ENCODE results near the gene MAP3K7CL. TPM values are rescaled to one million over a fixed set of nuclear protein-coding genes. Genes with fewer than 3 reads are reported as not detected.

MAP3K7CL gene
- total and polyA plus RNA-seq, 2 of the 8 experiments (the other 6 are each of a cell fraction or from before 2014, with no cell fraction given), result not detected

GRCh38 chr21:29105218-29105617 lies 25.2 kb upstream of the MAP3K7CL start:
- H3K23ac ChIP-seq (ENCODE audit: insufficient read length), result no peak overlapping the region
- H3K79me2 ChIP-seq (ENCODE audit: control insufficient read depth in 1 of 2, insufficient read depth in 2 of 2, low read length in 2 of 2), result no peaks in the 10 kb centered on the region
- H3K79me1 ChIP-seq (ENCODE audit: low read depth, low read length), result no peaks in the 10 kb centered on the region
- no peak overlapping the region for H2BK15ac ChIP-seq (ENCODE audit: low read length)
- DNase-seq (ENCODE audit: low read depth in 1 of 2, low spot score in 2 of 2) (no peak), FAIRE-seq (no peak)
- ChIA-PET CTCF (ENCODE audit: partially characterized antibody) (interaction anchor here (1.8 to 2.7 kb wide), 4 partner anchors 8 to 256 kb away, joined by 4 to 16 read pairs (median 6); no protein-coding TSS in a partner anchor), POLR2A (ENCODE audit: partially characterized antibody) (interaction anchor here (0.6 to 1.5 kb wide), 2 partner anchors 27 to 195 kb away, joined by 3 read pairs; no protein-coding TSS in a partner anchor)
- no peak overlapping the region for H3K4me3 ChIP-seq (ENCODE audit: extremely low read depth in 1 of 4, insufficient read depth in 2 of 4, low read depth in 3 of 4, low read length in 4 of 4)
- H3K4me2 ChIP-seq (ENCODE audit: insufficient read depth in 1 of 2, low read depth in 2 of 2, low read length in 2 of 2), result no peak overlapping the region
- H3K56ac ChIP-seq (replicated peaks; ENCODE audit: insufficient read length, low read depth, low read length), result no peak overlapping the region
- no peak overlapping the region for H2BK5ac ChIP-seq (ENCODE audit: low read depth, low read length)
- no peak overlapping the region for H2BK120ac ChIP-seq (replicated peaks; ENCODE audit: low read depth, low read length)
- TF ChIP-seq CREB1 (IDR thresholded peaks at IDR 0.05), result no peak
- TF ChIP-seq RBBP5 (IDR thresholded peaks at IDR 0.05; ENCODE audit: borderline replicate concordance, low read depth, low read length), result no peak
- TF ChIP-seq RNF2 (IDR thresholded peaks at IDR 0.05; ENCODE audit: borderline replicate concordance, low read depth, low read length, missing control alignments, poor library complexity, severe bottlenecking), result no peak
- TF ChIP-seq RAD21 (IDR thresholded peaks at IDR 0.05 in 1 of 2, conservative IDR thresholded peaks at IDR 0.05 in 1 of 2; ENCODE audit: low read depth in 2 of 2, low read length in 2 of 2), result no peak
- no peak for TF ChIP-seq BRCA1 (IDR thresholded peaks at IDR 0.05; ENCODE audit: low read depth, low read length)
- TF ChIP-seq USF2 (IDR thresholded peaks at IDR 0.05; ENCODE audit: low read length), result no peak
- no peak for TF ChIP-seq EP300 (IDR thresholded peaks at IDR 0.05; ENCODE audit: borderline replicate concordance in 1 of 2, low read depth in 2 of 2, low read length in 2 of 2)
- H4K8ac ChIP-seq (ENCODE audit: extremely low read depth, insufficient read depth, low read length), result no peak overlapping the region
- H4K5ac ChIP-seq (ENCODE audit: insufficient read length, low read depth, low read length), result no peak overlapping the region
- 89% methylated on average over 3 of the region's 3 CpGs; no CpG with 5 or more reads in 1 of the 2 experiments for WGBS, 2 experiments (ENCODE audit: extremely low coverage in 1 of 2, insufficient coverage in 1 of 2, insufficient read length in 1 of 2, insufficient replicate concordance in 2 of 2, low coverage in 1 of 2, low lambda C conversion rate in 2 of 2, missing lambda C conversion rate in 1 of 2)
- no peak overlapping the region for H3K4ac ChIP-seq (replicated peaks; ENCODE audit: insufficient read length, low read depth, low read length)
- H2AK5ac ChIP-seq (ENCODE audit: low read depth, low read length), result no peak overlapping the region
- H3K27me3 ChIP-seq (replicated peaks in 1 of 4; ENCODE audit: control insufficient read depth in 3 of 4, extremely low read depth in 1 of 4, insufficient read depth in 3 of 4, low read length in 3 of 4), result no peaks in the 10 kb centered on the region
- H3K4me1 ChIP-seq (replicated peaks in 1 of 4; ENCODE audit: control insufficient read depth in 3 of 4, insufficient read depth in 4 of 4, low read length in 3 of 4), result no peaks in the 10 kb centered on the region
- H3K9me3 ChIP-seq (ENCODE audit: insufficient read depth in 2 of 2, low read depth in 1 of 2, low read length in 1 of 2), result no peaks in the 10 kb centered on the region
- no peak overlapping the region for H3K14ac ChIP-seq (ENCODE audit: insufficient read length)
- no peak overlapping the region for H2BK12ac ChIP-seq (ENCODE audit: low read depth, low read length)
- no peak overlapping the region for H2AFZ ChIP-seq (ENCODE audit: low read length)
- no peaks in the 10 kb centered on the region for H3K36me3 ChIP-seq (ENCODE audit: control insufficient read depth in 2 of 4, insufficient read depth in 4 of 4, low read length in 3 of 4)
- no peak overlapping the region for H3K27ac ChIP-seq (ENCODE audit: low read depth, low read length)
- H3K23me2 ChIP-seq (ENCODE audit: low read depth, low read length), result no peaks in the 10 kb centered on the region
- H4K20me1 ChIP-seq (replicated peaks in 1 of 2; ENCODE audit: control insufficient read depth in 1 of 2, insufficient read depth in 2 of 2, low read length in 2 of 2), result no peaks in the 10 kb centered on the region
- no peak overlapping the region for H3K9ac ChIP-seq (replicated peaks in 1 of 4; ENCODE audit: extremely low read depth in 1 of 4, low read depth in 3 of 4, low read length in 3 of 4)
- H4K91ac ChIP-seq (replicated peaks; ENCODE audit: insufficient read length, low read length), result no peak overlapping the region
- H3K18ac ChIP-seq (ENCODE audit: extremely low read depth, low read length), result no peak overlapping the region
- no peak overlapping the region for H2BK20ac ChIP-seq (ENCODE audit: low read length)
